ENCODE results near the gene HACD4. TPM values are rescaled to one million over a fixed set of nuclear protein-coding genes. Genes with fewer than 3 reads are reported as not detected.

HACD4 gene
- total RNA-seq, 1 donor from 2014 or later: 1.1 TPM

DNA sequence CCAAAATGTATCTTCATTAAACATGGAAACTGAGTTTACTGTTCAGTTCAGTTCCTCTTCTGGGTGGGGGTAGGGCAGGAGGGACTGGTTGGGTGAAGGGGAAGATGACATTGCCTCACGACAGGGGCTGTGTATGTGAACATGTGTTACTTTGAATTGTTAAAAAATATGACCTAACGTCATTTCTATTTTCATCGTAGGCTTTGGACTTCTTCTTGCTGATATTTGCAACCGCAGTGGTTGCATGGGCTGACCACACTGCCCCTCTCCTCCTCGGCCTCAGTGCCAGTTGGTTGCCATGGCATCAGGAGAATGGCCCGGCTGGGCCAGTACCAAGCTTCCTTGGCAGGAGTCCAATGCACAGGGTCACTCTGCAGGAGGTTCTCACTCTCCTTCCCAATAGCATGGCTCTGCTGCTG is 41.5 kb downstream of the HACD4 start:
- no peak overlapping the region for H2AFZ ChIP-seq (replicated peaks)
- H3K27me3 ChIP-seq: no peaks in the 10 kb centered on the region
- H3K9me3 ChIP-seq (ENCODE audit: low read depth): no peaks in the 10 kb centered on the region
- H3K27me3 Mint-ChIP-seq (ENCODE audit: insufficient read depth, low read depth): peaks cover 4% of the 10 kb centered on the region
- H3K36me3 Mint-ChIP-seq: peaks cover 32% of the 10 kb centered on the region
- H3F3A ChIP-seq (ENCODE audit: low read depth): no peaks in the 10 kb centered on the region
- TF ChIP-seq EZH2 (IDR thresholded peaks at IDR 0.05) (no peak), EZH2phosphoT487 (IDR thresholded peaks at IDR 0.05) (no peak)
- TF ChIP-seq, protein P1, sequence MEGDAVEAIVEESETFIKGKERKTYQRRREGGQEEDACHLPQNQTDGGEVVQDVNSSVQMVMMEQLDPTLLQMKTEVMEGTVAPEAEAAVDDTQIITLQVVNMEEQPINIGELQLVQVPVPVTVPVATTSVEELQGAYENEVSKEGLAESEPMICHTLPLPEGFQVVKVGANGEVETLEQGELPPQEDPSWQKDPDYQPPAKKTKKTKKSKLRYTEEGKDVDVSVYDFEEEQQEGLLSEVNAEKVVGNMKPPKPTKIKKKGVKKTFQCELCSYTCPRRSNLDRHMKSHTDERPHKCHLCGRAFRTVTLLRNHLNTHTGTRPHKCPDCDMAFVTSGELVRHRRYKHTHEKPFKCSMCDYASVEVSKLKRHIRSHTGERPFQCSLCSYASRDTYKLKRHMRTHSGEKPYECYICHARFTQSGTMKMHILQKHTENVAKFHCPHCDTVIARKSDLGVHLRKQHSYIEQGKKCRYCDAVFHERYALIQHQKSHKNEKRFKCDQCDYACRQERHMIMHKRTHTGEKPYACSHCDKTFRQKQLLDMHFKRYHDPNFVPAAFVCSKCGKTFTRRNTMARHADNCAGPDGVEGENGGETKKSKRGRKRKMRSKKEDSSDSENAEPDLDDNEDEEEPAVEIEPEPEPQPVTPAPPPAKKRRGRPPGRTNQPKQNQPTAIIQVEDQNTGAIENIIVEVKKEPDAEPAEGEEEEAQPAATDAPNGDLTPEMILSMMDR (IDR thresholded peaks at IDR 0.05): no peak
- H3K27ac ChIP-seq: no peak overlapping the region
- no peaks in the 10 kb centered on the region for H3K79me2 ChIP-seq (ENCODE audit: low read depth)
- H3K27ac Mint-ChIP-seq: no peak overlapping the region
- no peaks in the 10 kb centered on the region for H3K36me3 ChIP-seq
- no peak overlapping the region for H3K4me2 ChIP-seq
- no peak overlapping the region for H3K9ac ChIP-seq
- H4K20me1 ChIP-seq (ENCODE audit: low read depth): no peaks in the 10 kb centered on the region
- H3K4me1 Mint-ChIP-seq: peaks cover 11% of the 10 kb centered on the region
- DNase-seq (ENCODE audit: low spot score): no peak
- H3K9me3 Mint-ChIP-seq: no peaks in the 10 kb centered on the region
- H3K4me1 ChIP-seq: peaks cover 6% of the 10 kb centered on the region
- H3K4me3 ChIP-seq: no peak overlapping the region
- no peak overlapping the region for H3K4me3 Mint-ChIP-seq

DNA sequence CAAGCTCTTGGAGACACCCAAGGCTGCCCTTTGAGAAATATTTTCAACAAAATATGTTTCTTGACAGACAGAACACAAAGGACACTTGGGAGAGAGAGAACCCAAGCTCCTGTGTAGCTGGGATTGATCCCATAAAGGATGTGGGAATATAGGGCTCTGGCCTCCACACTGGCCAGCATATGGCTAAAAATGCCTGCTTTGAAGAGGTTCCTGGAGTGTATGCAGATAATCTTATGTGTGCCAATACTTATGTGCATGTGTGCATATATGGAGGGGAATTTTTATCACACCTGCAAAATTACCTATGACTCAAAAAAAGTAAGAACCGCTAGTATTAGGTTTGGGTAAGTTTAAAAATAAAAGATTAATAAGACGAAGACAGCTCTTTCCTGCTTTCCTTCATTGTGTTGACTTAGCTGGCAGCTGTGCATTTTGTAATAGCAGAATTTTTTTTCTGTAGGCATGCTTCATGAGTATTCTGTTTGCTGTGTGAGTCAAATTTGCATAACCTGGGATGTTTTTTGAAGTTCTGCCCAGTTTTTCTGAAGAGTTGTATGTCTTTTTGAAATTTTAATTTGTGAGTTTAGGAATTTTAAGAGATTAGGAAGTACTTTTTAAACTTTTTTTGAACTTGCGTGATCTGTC is 42.6 kb downstream of the HACD4 start:
- no peak overlapping the region for H3K9ac ChIP-seq
- H3K79me2 ChIP-seq (ENCODE audit: low read depth): no peaks in the 10 kb centered on the region
- no peak overlapping the region for H2AFZ ChIP-seq (replicated peaks)
- H3K4me1 ChIP-seq: peaks cover 6% of the 10 kb centered on the region
- H3K27ac Mint-ChIP-seq: no peak overlapping the region
- peaks cover 4% of the 10 kb centered on the region for H3K27me3 Mint-ChIP-seq (ENCODE audit: insufficient read depth, low read depth)
- H3K27ac ChIP-seq: no peak overlapping the region
- DNase-seq (ENCODE audit: low spot score): no peak
- no peaks in the 10 kb centered on the region for H3F3A ChIP-seq (ENCODE audit: low read depth)
- H3K4me1 Mint-ChIP-seq: peaks cover 11% of the 10 kb centered on the region
- H3K36me3 Mint-ChIP-seq: peaks cover 32% of the 10 kb centered on the region
- TF ChIP-seq, protein P1 (IDR thresholded peaks at IDR 0.05): no peak
- no peak for TF ChIP-seq EZH2phosphoT487 (IDR thresholded peaks at IDR 0.05)
- no peak for TF ChIP-seq EZH2 (IDR thresholded peaks at IDR 0.05)
- no peak overlapping the region for H3K4me3 ChIP-seq
- no peaks in the 10 kb centered on the region for H3K27me3 ChIP-seq
- no peaks in the 10 kb centered on the region for H3K9me3 Mint-ChIP-seq
- no peak overlapping the region for H3K4me2 ChIP-seq
- H3K4me3 Mint-ChIP-seq: no peak overlapping the region
- no peaks in the 10 kb centered on the region for H4K20me1 ChIP-seq (ENCODE audit: low read depth)
- no peaks in the 10 kb centered on the region for H3K9me3 ChIP-seq (ENCODE audit: low read depth)
- H3K36me3 ChIP-seq: no peaks in the 10 kb centered on the region

DNA sequence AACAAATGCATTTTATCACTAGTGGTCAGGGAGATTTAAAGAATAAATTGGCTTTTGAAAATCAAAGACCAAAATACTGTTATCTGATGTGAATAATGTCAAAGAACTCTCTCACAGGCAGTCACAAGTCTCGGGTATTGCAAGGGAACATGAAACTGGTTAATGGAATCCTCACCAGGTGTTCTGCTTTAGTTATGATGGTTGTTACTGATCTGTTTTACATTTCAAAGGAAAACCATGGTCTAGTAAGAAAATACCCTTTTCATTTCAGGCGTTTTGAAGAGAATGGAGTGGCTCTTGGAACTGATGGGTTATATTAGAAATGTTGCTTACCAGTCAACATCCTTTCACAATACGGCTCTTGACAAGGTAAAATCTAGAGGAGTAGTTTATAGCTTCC is 43.4 kb downstream of the HACD4 start:
- DNase-seq (ENCODE audit: low spot score): no peak
- no peak overlapping the region for H3K9ac ChIP-seq
- Mint-ChIP-seq H3K36me3 (peaks cover 29% of the 10 kb centered on the region), H3K4me3 (no peak overlapping the region), H3K9me3 (no peaks in the 10 kb centered on the region), H3K27me3 (ENCODE audit: insufficient read depth, low read depth) (peaks cover 2% of the 10 kb centered on the region), H3K27ac (no peak overlapping the region), H3K4me1 (peaks cover 11% of the 10 kb centered on the region)
- H3K4me1 ChIP-seq: peaks cover 6% of the 10 kb centered on the region
- H4K20me1 ChIP-seq (ENCODE audit: low read depth): no peaks in the 10 kb centered on the region
- no peaks in the 10 kb centered on the region for H3K79me2 ChIP-seq (ENCODE audit: low read depth)
- no peaks in the 10 kb centered on the region for H3K36me3 ChIP-seq
- no peak overlapping the region for H3K27ac ChIP-seq
- no peaks in the 10 kb centered on the region for H3F3A ChIP-seq (ENCODE audit: low read depth)
- no peak overlapping the region for H2AFZ ChIP-seq (replicated peaks)
- H3K4me3 ChIP-seq: no peak overlapping the region
- H3K27me3 ChIP-seq: no peaks in the 10 kb centered on the region
- no peak overlapping the region for H3K4me2 ChIP-seq
- no peaks in the 10 kb centered on the region for H3K9me3 ChIP-seq (ENCODE audit: low read depth)
- TF ChIP-seq EZH2phosphoT487 (IDR thresholded peaks at IDR 0.05) (no peak), EZH2 (IDR thresholded peaks at IDR 0.05) (no peak)
- TF ChIP-seq, protein P1 (IDR thresholded peaks at IDR 0.05): no peak
